ENCODE measurements around the gene FHIT.
"Not testable (repeated sequence)": the region's sequence is repeated elsewhere in the genome, so short reads cannot be mapped to it uniquely, and the experiment has no call there.

The FHIT gene

GRCh38 chr3:61094608-61095007, 156.6 kb downstream of the FHIT start:
- DNase-seq, result no peak

DNA sequence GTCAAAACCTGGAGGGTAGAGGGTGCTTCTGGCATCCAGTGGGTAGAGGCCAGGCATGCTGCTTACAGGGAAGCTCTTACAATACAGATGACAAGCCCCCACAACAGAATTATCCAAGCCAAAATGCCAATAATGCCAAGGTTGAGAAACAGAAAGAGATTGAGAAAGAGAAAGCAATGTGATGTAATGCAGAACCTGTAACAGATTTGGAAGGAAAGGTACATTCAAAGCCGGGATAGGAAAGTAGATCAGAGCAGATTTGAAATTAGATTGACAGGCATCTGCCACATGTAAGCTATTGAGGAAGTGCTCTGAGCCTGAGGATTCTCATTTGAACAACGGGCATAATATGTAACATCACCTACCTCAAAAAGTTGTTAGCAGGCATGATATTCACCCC, 157.9 kb downstream of the FHIT start:
- no peak for DNase-seq

DNA sequence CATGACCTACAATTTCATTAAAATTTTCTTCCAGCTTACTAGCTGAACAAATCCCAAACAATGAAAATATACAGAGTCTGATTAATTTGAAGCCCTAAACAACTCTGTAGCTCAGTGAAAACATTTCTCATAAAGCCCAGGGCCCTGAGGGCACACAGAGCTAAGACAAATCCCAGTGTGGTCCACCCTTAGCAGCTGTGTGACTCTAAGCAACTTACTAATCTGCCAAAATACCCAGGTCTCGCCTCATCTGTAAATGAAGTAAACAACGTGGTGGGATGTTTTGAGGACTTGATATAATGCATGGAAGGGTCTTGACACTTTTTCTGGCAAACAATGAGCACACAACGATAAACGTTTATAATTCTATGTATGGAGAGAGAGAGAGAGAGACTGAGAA, 158.4 kb downstream of the FHIT start:
- DNase-seq, result peak; percentile 1

GRCh38 chr3:61090389-61091169, 160.7 kb downstream of the FHIT start:
- DNase-seq, result no peak

- DNase-seq, result no peak
Measured at GRCh38 chr3:61087465-61087864, 163.8 kb downstream of the FHIT start.

- DNase-seq, result no peak
Measured at GRCh38 chr3:61081554-61081953, 169.7 kb downstream of the FHIT start.

- DNase-seq, result no peak
Measured at GRCh38 chr3:61080737-61081445, 170.4 kb downstream of the FHIT start.

GRCh38 chr3:61078048-61078752, 173.1 kb downstream of the FHIT start:
- no peak for DNase-seq

GRCh38 chr3:61077551-61077950, 173.7 kb downstream of the FHIT start:
- DNase-seq, result no peak

- DNase-seq, result no peak
Measured at GRCh38 chr3:61074783-61075182, 176.5 kb downstream of the FHIT start.

- DNase-seq, result no peak
Measured at GRCh38 chr3:61073566-61074165, 177.6 kb downstream of the FHIT start.

DNA sequence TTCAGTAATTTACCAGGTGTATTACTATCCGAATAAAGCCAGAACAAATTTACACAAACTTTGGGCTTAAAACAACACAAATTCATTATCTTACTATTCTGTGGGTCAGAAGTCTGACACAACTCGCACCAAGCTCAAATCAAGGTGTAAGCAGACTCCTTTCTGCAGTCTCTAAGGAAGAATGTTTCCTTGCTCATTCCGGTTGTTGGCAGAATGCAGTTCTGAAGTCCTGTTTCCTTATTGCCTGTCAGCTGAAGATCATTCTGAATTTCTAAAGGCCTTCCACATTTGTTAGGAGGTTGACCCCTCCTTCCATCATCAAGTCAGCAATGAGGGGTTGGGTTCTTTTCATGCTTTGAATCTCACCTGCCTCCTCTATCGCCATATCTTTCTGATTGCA, 183.2 kb downstream of the FHIT start:
- no peak for DNase-seq

DNA sequence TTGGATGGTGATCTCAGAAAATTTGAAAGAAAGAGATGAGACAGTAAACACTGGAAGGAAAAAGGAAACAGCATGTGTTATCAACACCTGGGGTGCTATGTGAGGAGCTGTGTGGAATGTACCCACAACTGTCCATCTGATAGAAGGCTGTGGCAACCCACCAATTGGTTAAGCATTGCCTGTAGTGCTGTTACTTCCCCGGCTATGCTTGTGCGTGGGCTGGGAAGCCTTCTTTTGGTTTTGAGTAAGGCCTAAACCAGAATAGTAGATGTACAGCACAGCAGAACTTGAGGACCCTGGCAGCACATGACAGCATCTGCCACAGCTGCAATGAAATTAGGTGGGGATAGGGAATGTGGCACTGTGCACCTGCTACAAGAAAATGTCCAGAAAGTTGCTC, 184.5 kb downstream of the FHIT start:
- no peak for DNase-seq

GRCh38 chr3:61066222-61066621, 185.0 kb downstream of the FHIT start:
- DNase-seq, result not testable (repeated sequence)

DNA sequence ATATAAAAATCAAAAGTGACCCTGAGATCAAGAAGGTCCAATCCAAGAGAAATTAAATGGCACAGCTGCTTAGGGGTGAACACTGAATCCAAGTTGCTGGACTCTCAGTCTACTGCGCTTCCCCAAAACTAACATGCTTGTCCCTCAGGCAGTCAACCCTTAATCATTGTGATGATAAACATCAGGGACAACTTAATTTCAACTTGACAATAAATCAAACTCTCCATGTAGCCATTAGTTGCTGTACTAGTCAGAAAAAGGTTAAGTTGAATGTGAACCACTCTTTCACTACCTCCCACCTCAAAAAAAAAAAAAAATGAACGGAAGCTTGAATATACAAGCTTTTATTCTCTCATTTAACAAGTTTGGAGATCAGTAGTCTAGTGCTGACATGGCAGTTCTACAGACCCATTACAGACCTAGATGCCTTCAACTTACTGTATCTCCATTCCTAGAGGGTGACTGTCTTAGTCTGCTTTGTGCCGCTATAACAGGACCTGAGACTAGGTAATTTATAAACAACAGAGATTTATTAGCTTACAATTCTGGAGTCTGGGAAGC, 185.7 kb downstream of the FHIT start:
- DNase-seq, result no peak

DNA sequence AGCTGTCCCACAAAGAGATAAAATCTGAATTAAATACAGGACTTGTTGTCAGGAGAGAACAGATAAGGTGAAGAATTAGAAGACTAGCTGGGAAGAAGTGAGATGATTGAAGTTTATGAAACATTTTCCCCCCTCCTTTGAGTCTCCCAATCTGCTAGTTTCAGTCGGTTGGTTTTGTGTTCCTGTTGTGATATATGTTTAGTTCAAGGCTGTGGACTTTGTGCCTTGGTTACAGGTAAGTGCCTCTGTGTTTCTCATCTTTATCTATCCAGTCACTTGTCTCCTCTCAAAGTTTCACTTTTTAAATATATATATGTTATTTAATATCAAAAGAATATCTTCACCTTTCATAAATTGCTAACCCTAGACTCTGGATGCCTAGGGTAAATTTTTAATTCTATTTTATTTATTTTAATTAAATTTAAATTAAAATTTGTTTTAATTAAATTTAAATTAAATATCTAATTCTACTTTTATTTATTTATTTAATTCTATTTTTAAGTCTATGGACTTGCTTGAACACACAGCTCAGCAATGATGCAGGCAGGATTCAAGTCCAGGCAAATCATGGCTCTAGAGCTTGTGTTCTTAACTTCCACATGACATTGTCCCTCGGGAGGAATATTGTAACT, 190.0 kb downstream of the FHIT start:
- DNase-seq, result no peak

- no peak for DNase-seq
Measured at GRCh38 chr3:61060411-61060861, 190.8 kb downstream of the FHIT start.

- DNase-seq, result no peak
Measured at GRCh38 chr3:61058836-61059235, 192.4 kb downstream of the FHIT start.

GRCh38 chr3:61057464-61057863, 193.8 kb downstream of the FHIT start:
- no peak for DNase-seq

DNA sequence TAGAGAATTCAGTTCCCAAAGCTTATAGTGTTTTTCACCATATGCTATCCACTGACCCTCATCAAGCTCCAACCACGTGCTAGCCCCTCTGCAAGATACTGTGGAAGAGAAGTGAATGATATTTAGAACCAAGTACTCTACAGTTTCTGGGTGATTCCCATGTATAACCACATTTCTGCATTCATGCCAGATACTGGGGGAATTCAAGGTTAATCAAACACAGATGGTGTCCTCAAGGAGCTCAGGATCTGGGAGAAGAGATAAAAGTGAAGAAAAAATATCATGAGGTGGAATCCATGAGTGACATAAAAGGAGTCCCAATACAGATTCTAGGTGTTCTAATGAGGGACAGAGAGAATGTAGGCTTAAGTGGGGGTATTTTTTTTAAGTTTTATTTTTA, 195.8 kb downstream of the FHIT start:
- no peak for DNase-seq

- DNase-seq, result no peak
Measured at GRCh38 chr3:61053781-61054496, 197.3 kb downstream of the FHIT start.

GRCh38 chr3:61052851-61053250, 198.4 kb downstream of the FHIT start:
- no peak for DNase-seq

Measured in NCI-H1694 (cell line).